OCI-LY1 (cell line): ENCODE results near the gene SPRY4.

Experiments used
- H2AFZ ChIP-seq: fragments of 200-600 bp; sonication (generic), shearing (Covaris generic); 2 replicates; pipeline ENCODE4 v1.6.0; 2014; ENCODE audit warnings: antibody characterized with exemption, mild to moderate bottlenecking, low read length
- H3F3A ChIP-seq: fragments of 200-600 bp; sonication (generic), shearing (Covaris generic); 2 replicates; pipeline ENCODE4 v1.6.0; 2014; ENCODE audit warnings: mild to moderate bottlenecking, antibody characterized with exemption, low read length, moderate library complexity; ENCODE audit not compliant: insufficient read depth
- H3K27ac ChIP-seq: fragments of 200-600 bp; sonication (generic); 2 replicates; pipeline ENCODE4 v1.5.1; 2014; ENCODE audit warnings: low read length, mixed run types, mild to moderate bottlenecking, low read depth; ENCODE audit not compliant: poor library complexity, severe bottlenecking
- H3K27me3 ChIP-seq: fragments of 200-600 bp; sonication (generic); 2 replicates; pipeline ENCODE4 v1.6.0; 2014; ENCODE audit warnings: antibody characterized with exemption, mild to moderate bottlenecking, low read length, moderate library complexity; ENCODE audit not compliant: insufficient read depth
- H3K36me3 ChIP-seq: fragments of 200-600 bp; sonication (generic); 2 replicates; pipeline ENCODE4 v1.6.1; 2014; ENCODE audit warnings: mild to moderate bottlenecking, antibody characterized with exemption, low read length, moderate library complexity, mixed read lengths; ENCODE audit not compliant: insufficient read depth
- H3K4me1 ChIP-seq: fragments of 200-600 bp; sonication (generic); 2 replicates; pipeline ENCODE4 v1.5.1; 2014; ENCODE audit warnings: mild to moderate bottlenecking, low read length, moderate library complexity; ENCODE audit not compliant: insufficient read depth, severe bottlenecking
- H3K4me2 ChIP-seq: fragments of 200-600 bp; sonication (generic), shearing (Covaris generic); 2 replicates; pipeline ENCODE4 v1.6.1; 2014; ENCODE audit warnings: low read length
- H3K4me3 ChIP-seq: fragments of 200-600 bp; sonication (generic); 2 replicates; pipeline ENCODE4 v1.5.1; 2014; ENCODE audit warnings: low read length, low read depth, mild to moderate bottlenecking, mixed read lengths; ENCODE audit not compliant: poor library complexity, severe bottlenecking
- H3K79me2 ChIP-seq: fragments of 200-600 bp; shearing (Covaris generic); 2 replicates; pipeline ENCODE4 v1.6.1; 2016; ENCODE audit warnings: mixed run types, low read length, mixed read lengths; ENCODE audit not compliant: insufficient read depth
- H3K9ac ChIP-seq: fragments of 200-600 bp; sonication (generic), shearing (Covaris generic); 2 replicates; pipeline ENCODE4 v1.6.1; 2014; ENCODE audit warnings: mild to moderate bottlenecking, low read length, mixed read lengths
- H3K9me2 ChIP-seq: fragments of 200-600 bp; sonication (generic), shearing (Covaris generic); 2 replicates; pipeline ENCODE4 v1.6.1; 2014; ENCODE audit warnings: low read depth, mild to moderate bottlenecking, low read length, mixed read lengths
- H3K9me3 ChIP-seq: fragments of 200-600 bp; shearing (Covaris generic); 2 replicates; pipeline ENCODE4 v1.6.1; 2014; ENCODE audit warnings: low read length, mixed read lengths
- H4K20me1 ChIP-seq: fragments of 200-600 bp; sonication (generic), shearing (Covaris generic); 2 replicates; pipeline ENCODE4 v1.6.0; 2016; ENCODE audit warnings: mild to moderate bottlenecking, low read length; ENCODE audit not compliant: insufficient read depth
- CTCF ChIP-seq: fragments of 200-600 bp; sonication (generic), shearing (Covaris generic); IDR thresholded peaks from 2 replicates; pipeline ENCODE4 v1.5.1; 2017; ENCODE audit warnings: mild to moderate bottlenecking, antibody characterized with exemption, low read length, moderate library complexity, mixed read lengths
- EZH2 ChIP-seq: fragments of 200-600 bp; sonication (generic), shearing (Covaris generic); IDR thresholded peaks from 2 replicates; pipeline ENCODE4 v1.8.0; 2017; ENCODE audit warnings: borderline replicate concordance, mixed run types, mild to moderate bottlenecking, antibody characterized with exemption, low read length, moderate library complexity, mixed read lengths

Gene SPRY4

GRCh38 chr5:142324136-142324870 lies 518 bp downstream of the SPRY4 start:
- no peaks in the 10 kb centered on the region for H3F3A ChIP-seq
- H3K27ac ChIP-seq, result no peak overlapping the region
- H3K4me1 ChIP-seq, result peaks cover 8% of the 10 kb centered on the region
- no peaks in the 10 kb centered on the region for H3K36me3 ChIP-seq
- no peaks in the 10 kb centered on the region for H4K20me1 ChIP-seq
- H3K4me2 ChIP-seq, result peak overlapping the region; percentile 34
- H3K79me2 ChIP-seq, result no peaks in the 10 kb centered on the region
- TF ChIP-seq EZH2 (no peak), CTCF (no peak)
- H3K4me3 ChIP-seq, result peak overlapping the region; percentile 20
- no peak overlapping the region for H3K9ac ChIP-seq
- peaks cover 7% of the 10 kb centered on the region; the same call in 1 of the 2 replicates for H3K27me3 ChIP-seq
- no peak overlapping the region for H2AFZ ChIP-seq
- no peaks in the 10 kb centered on the region for H3K9me2 ChIP-seq
- no peaks in the 10 kb centered on the region for H3K9me3 ChIP-seq

GRCh38 chr5:142323480-142324135 lies 1.2 kb downstream of the SPRY4 start:
- Histone ChIP-seq H3K9me3 (no peaks in the 10 kb centered on the region), H3K9me2 (no peaks in the 10 kb centered on the region), H4K20me1 (no peaks in the 10 kb centered on the region), H3K27ac (no peak overlapping the region), H3K36me3 (no peaks in the 10 kb centered on the region), H2AFZ (no peak overlapping the region), H3K27me3 (peaks cover 7% of the 10 kb centered on the region; the same call in 1 of the 2 replicates), H3K4me3 (no peak overlapping the region), H3K4me1 (peaks cover 8% of the 10 kb centered on the region), H3F3A (no peaks in the 10 kb centered on the region), H3K9ac (no peak overlapping the region), H3K4me2 (no peak overlapping the region), H3K79me2 (no peaks in the 10 kb centered on the region)
- no peak for TF ChIP-seq EZH2
- TF ChIP-seq CTCF, result no peak

- H3K9me2 ChIP-seq, result no peaks in the 10 kb centered on the region
- H3K27ac ChIP-seq, result no peak overlapping the region
- no peak overlapping the region for H3K9ac ChIP-seq
- H2AFZ ChIP-seq, result no peak overlapping the region
- peaks cover 7% of the 10 kb centered on the region; the same call in 1 of the 2 replicates for H3K27me3 ChIP-seq
- H3F3A ChIP-seq, result no peaks in the 10 kb centered on the region
- H3K4me2 ChIP-seq, result no peak overlapping the region
- H3K9me3 ChIP-seq, result no peaks in the 10 kb centered on the region
- no peaks in the 10 kb centered on the region for H3K36me3 ChIP-seq
- no peaks in the 10 kb centered on the region for H3K79me2 ChIP-seq
- no peak for TF ChIP-seq EZH2
- no peak for TF ChIP-seq CTCF
- no peaks in the 10 kb centered on the region for H4K20me1 ChIP-seq
- no peak overlapping the region for H3K4me3 ChIP-seq
- peaks cover 8% of the 10 kb centered on the region for H3K4me1 ChIP-seq
Observed at GRCh38 chr5:142322747-142323479, 1.9 kb downstream of the SPRY4 start.
